Gastrocnemius medialis (tissue), 4 donors: ENCODE results near the gene ZFAND6.

Source experiments
- CTCF ChIP-seq, 5 experiments: fragments of 450-650 bp in 3 of 5; fragments of 200-600 bp in 2 of 5; sonication (generic) in 2 of 5; IDR thresholded peaks in 4 of 5; conservative IDR thresholded peaks in 1 of 5; 1 replicate in 4 of 5; 2 replicates in 1 of 5; pipeline ENCODE4 v1.5.1; 2016 to 2019; ENCODE audit warnings: antibody characterized with exemption in 5 of 5, mild to moderate bottlenecking in 3 of 5, moderate library complexity in 3 of 5
- POLR2A ChIP-seq, 2 donors: fragments of 450-650 bp; IDR thresholded peaks; one replicate each; pipeline ENCODE4 v1.6.1; 2017; ENCODE audit warnings: antibody characterized with exemption in 2 of 2, mild to moderate bottlenecking in 2 of 2, moderate library complexity in 2 of 2

GRCh38 chr15:80120636-80121035 lies 61.2 kb downstream of the ZFAND6 start:
- TF ChIP-seq CTCF (IDR thresholded peaks at IDR 0.05 in 4 of 5, conservative IDR thresholded peaks at IDR 0.05 in 1 of 5) (no peak), POLR2A (IDR thresholded peaks at IDR 0.05) (no peak)
